ENCODE measurements around the gene HOXA9.

DNA sequence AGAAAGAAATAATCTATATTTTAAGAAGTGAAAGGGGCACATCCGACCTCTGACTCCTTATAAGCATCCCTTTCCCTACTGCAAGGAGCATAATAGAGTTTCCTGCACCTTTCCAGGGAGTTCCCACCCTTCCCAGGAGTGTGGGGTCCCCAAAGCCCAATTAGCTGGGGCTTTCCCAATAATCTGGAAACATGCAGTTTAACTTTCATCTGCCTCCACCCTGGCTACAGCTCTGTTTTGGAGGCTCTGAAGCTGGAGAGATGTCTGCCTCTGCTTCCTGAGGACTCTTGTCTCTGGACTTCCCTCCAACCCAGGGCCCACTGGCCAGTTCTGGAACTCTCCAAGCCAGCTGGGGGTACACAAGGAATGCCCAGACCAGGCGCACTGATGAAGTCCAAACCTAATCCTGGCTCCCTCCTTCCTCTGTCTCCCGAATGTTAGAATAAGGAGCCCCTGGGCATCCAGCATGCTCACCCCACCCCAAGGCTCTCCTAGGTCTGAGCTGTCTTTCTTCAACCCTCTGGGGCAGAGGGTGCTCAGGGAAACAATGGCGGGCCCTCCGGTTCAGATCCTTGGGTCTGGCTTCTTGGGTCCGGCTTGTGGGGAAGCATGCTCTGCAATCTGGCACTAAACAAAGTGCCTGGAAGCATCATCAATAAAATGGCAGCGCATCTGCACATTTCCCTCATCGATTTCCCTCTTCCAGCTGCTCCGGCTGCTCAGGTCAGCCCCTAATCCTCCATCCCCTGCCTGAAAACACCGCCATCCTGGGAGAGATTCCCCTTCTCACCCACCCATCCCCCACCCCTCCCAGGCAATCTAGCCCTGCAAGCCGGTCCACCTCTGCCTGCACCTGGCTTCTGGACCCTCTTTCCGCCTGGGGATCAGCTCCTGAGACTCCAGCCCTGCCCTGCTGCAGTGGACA lies 48.1 kb downstream of the HOXA9 start:
- TF ChIP-seq, protein P1, sequence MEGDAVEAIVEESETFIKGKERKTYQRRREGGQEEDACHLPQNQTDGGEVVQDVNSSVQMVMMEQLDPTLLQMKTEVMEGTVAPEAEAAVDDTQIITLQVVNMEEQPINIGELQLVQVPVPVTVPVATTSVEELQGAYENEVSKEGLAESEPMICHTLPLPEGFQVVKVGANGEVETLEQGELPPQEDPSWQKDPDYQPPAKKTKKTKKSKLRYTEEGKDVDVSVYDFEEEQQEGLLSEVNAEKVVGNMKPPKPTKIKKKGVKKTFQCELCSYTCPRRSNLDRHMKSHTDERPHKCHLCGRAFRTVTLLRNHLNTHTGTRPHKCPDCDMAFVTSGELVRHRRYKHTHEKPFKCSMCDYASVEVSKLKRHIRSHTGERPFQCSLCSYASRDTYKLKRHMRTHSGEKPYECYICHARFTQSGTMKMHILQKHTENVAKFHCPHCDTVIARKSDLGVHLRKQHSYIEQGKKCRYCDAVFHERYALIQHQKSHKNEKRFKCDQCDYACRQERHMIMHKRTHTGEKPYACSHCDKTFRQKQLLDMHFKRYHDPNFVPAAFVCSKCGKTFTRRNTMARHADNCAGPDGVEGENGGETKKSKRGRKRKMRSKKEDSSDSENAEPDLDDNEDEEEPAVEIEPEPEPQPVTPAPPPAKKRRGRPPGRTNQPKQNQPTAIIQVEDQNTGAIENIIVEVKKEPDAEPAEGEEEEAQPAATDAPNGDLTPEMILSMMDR (IDR thresholded peaks at IDR 0.05) = no peak
- TF ChIP-seq EP300 (IDR thresholded peaks at IDR 0.05) = no peak

Measured in stomach (tissue), 4 donors.